T47D (cell line): ENCODE data around the gene RPUSD4.

Experiments used
- DNase-seq, 2 experiments: peaks; one replicate each; pipeline versions ENCODE4 v3.0.0 to v3.0.0-alpha.2; 2011 to 2012; ENCODE audit warnings: low read depth in 1 of 2, low spot score in 1 of 2
- JUND ChIP-seq: IDR thresholded peaks from 2 replicates; pipeline ENCODE4 v1.6.1; 2012; ENCODE audit warnings: low read depth
- in situ Hi-C: cut with HindIII; loops from 2 replicates; pipeline ENCODE4 v1.10.0; 2016; ENCODE audit warnings: low sequenced_read_pairs, low pct_unique_long_range_greater_than_20kb

Gene RPUSD4

GRCh38 chr11:126188332-126189108 is 22.9 kb downstream of the RPUSD4 start:
- DNase-seq: peak in 1 of 2 experiments; percentile 71
- no peak for TF ChIP-seq JUND
- in situ Hi-C loops: loop anchor here (25.0 kb wide), 1 partner anchor 276 kb away; the partner anchor contains the start of genes DDX25 and PUS3

GRCh38 chr11:126186708-126187529 is 24.5 kb downstream of the RPUSD4 start:
- in situ Hi-C loops: loop anchor here (25.0 kb wide), 1 partner anchor 275 kb away; the partner anchor contains the start of genes DDX25 and PUS3
- no peak for DNase-seq
- TF ChIP-seq JUND: no peak

DNA sequence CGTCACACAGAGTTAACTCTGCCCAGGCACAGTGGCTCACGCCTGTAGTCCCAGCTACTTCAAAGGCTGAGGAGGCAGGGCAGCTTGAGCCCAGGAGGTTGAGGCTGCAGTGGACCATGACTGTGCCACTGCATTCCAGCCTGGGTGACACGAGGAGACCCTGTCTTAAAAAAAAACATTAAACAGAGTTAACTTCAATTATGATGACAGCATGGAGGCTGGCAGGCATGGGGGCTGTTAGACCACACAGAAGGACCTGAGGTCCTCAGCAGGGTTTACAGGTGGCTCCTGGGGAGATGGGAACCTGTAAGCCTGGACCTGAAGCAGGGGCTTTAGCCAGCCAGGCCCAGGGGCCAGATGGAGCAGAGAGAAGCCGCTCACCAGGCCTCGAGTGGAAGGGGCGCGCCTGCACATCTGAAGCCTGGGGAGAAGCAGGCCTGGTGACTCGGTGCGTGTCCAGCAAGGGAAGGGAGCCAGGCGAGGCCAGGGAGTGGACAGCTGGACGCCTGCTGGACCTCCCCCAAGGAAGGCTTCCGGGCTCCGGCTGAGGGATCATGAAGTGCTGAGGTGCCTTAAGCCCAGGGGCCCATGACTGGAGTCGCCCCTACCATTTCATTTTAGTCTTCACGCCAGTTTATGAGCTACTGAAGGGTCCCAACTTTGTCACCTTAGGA is 25.3 kb downstream of the RPUSD4 start:
- DNase-seq: no peak
- in situ Hi-C loops: loop anchor here (25.0 kb wide), 1 partner anchor 274 kb away; the partner anchor contains the start of genes DDX25 and PUS3
- TF ChIP-seq JUND: no peak

DNA sequence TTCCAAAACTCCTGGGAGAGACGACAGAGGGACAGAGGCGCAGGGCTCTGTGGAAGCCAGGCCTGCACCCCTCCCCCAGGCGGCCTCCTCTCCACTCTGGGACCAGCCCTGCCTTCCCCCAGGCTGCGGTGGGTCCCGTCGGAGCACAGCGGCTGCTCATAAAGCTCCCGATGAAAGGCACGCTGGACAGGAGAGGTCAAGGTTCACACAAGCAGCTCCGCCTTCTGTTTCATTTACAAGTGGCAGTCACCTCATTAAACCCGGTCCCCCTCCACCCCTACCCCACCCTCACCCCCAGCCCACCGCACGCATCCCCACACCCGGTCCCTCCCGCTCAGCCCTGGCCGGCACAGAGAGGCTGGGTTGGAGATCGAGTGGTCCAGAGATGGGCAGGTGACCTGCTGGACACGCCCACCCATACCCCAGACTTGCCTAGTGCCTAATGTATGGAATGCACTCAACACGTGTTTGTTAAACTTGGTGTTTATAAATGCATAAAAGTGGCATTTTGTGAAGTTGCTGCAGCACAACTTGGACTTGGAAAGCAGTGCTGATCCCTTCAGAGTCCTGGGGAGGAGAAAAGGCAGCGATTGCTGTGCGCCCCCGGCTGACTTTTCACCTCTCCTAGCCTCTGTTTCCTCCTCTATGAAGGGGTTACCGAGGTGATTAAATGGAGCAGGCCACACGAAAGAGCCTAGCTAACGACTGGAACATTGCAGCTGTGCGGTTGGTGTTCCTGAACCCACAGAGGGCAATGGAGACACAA is 26.0 kb downstream of the RPUSD4 start:
- in situ Hi-C loops: loop anchor here (25.0 kb wide), 1 partner anchor 273 kb away; the partner anchor contains the start of genes DDX25 and PUS3
- no peak for DNase-seq
- no peak for TF ChIP-seq JUND

GRCh38 chr11:126182787-126183445 is 28.5 kb downstream of the RPUSD4 start:
- no peak for TF ChIP-seq JUND
- in situ Hi-C loops: loop anchor here (25.0 kb wide), 1 partner anchor 271 kb away; the partner anchor contains the start of genes DDX25 and PUS3

GRCh38 chr11:126181939-126182730 is 29.3 kb downstream of the RPUSD4 start:
- DNase-seq: no peak
- in situ Hi-C loops: loop anchor here (25.0 kb wide), 1 partner anchor 270 kb away; the partner anchor contains the start of genes DDX25 and PUS3

More at GRCh38 chr11:126182787-126183445, 28.5 kb downstream of the RPUSD4 start:
- DNase-seq: no peak

GRCh38 chr11:126176853-126177470 is 34.5 kb downstream of the RPUSD4 start:
- TF ChIP-seq JUND: no peak
- in situ Hi-C loops: loop anchor here (25.0 kb wide), 1 partner anchor 265 kb away; the partner anchor contains the start of genes DDX25 and PUS3
- DNase-seq: no peak

More at GRCh38 chr11:126181939-126182730, 29.3 kb downstream of the RPUSD4 start:
- TF ChIP-seq JUND: no peak

DNA sequence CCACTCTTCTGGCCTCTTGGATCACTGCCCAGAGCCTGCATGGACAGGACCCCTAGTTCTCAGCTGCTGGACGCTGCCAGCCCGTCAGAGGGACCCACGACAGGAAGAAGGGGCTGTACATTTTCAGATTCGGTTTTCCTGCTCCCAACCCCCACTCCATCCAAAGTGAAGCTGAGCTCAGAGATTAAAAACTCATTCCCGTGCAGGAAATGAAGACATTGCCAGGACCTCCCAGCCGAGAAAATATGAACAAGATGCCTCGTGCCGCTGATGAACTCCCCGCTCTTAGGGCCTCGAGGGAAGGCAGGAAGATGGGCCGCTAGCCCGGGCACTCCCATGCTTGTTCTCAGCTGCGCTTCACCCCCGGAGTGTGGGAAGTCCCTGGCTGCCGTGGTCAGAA is 36.1 kb downstream of the RPUSD4 start:
- no peak for DNase-seq
- no peak for TF ChIP-seq JUND
- in situ Hi-C loops: loop anchor here (25.0 kb wide), 1 partner anchor 263 kb away; the partner anchor contains the start of genes DDX25 and PUS3

- in situ Hi-C loops: loop anchor here (25.0 kb wide), 1 partner anchor 263 kb away; the partner anchor contains the start of genes DDX25 and PUS3
- DNase-seq: no peak
- no peak for TF ChIP-seq JUND
These were observed 36.6 kb downstream of the RPUSD4 start for GRCh38 chr11:126174816-126175215.

DNA sequence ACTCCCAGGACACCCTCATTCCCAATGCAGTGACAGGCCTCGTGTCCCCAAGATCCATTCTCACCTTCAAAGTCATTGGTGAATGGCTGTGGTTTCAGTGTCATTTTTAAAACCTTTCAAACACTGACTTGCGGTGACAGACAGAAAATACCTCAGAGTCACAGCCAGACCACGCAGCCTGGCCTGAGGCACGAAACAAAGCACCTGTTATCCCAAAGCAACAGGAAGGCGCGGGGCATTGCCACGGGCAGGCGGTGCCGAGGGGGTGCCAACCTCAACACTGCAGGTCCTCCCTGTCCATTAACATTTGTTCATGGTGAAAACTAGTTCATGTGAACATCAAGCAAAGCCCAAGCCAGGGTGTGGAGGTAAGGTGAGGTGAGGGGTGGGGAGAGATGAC is 38.2 kb downstream of the RPUSD4 start:
- in situ Hi-C loops: no loop called here
- DNase-seq: no peak
- TF ChIP-seq JUND: no peak
